Tibial nerve (tissue), 4 donors: ENCODE results near the gene VKORC1. TPM values are rescaled to one million over a fixed set of nuclear protein-coding genes. Genes with fewer than 3 reads are reported as not detected.

Experiments
- DNase-seq, 2 donors: peaks; one replicate each; pipeline ENCODE4 v3.0.0-alpha.2; 2019; ENCODE audit warnings: low spot score in 2 of 2
- H3K27ac ChIP-seq, 4 donors: fragments of 200-600 bp; sonication (generic) in 3 of 4; one replicate each; pipeline ENCODE4 v1.5.1; 2017 to 2019; ENCODE audit warnings: mild to moderate bottlenecking in 1 of 4
- H3K27me3 ChIP-seq, 2 donors: fragments of 200-600 bp; sonication (generic) in 1 of 2; one replicate each; pipeline versions ENCODE4 v1.5.1 to v1.6.0; 2017 to 2019
- H3K36me3 ChIP-seq, 3 donors: fragments of 200-600 bp; sonication (generic); one replicate each; pipeline ENCODE4 v1.5.1; 2018 to 2019
- H3K4me1 ChIP-seq, 4 donors: fragments of 200-600 bp; sonication (generic) in 3 of 4; one replicate each; pipeline ENCODE4 v1.5.1; 2017 to 2019
- H3K4me3 ChIP-seq, 4 donors: fragments of 200-600 bp; sonication (generic) in 3 of 4; one replicate each; pipeline ENCODE4 v1.5.1; 2017 to 2019; ENCODE audit warnings: mild to moderate bottlenecking in 1 of 4, moderate library complexity in 1 of 4
- H3K9me3 ChIP-seq, 4 donors: fragments of 200-600 bp; sonication (generic) in 3 of 4; one replicate each; pipeline ENCODE4 v1.5.1; 2017 to 2019
- EP300 ChIP-seq, 2 donors: sonication (generic); formaldehyde crosslinking; IDR thresholded peaks; one replicate each; pipeline ENCODE4 v1.6.1; 2017; ENCODE audit warnings: antibody characterized with exemption in 2 of 2, mild to moderate bottlenecking in 1 of 2
- POLR2A ChIP-seq, 2 donors: fragments of 450-650 bp; IDR thresholded peaks; one replicate each; pipeline ENCODE4 v1.6.1; 2017; ENCODE audit warnings: antibody characterized with exemption in 2 of 2, mild to moderate bottlenecking in 2 of 2, moderate library complexity in 2 of 2
- WGBS, 2 donors: methylation state at CpG; one replicate each; pipeline ENCODE4 v1.1.5; 2018; 5-methylcytosine and 5-hydroxymethylcytosine counted together
- total RNA-seq, 4 donors: library from RNA; depleted of rRNA; stranded (reverse); fragments of >200 nt; gene quantifications; one replicate each; pipeline ENCODE4 v1.1.0, GENCODE V29; 2016
- TF ChIP-seq, protein P1 (sequence below), 5 experiments: fragments of 200-600 bp in 3 of 5; fragments of 450-650 bp in 2 of 5; sonication (generic) in 3 of 5; IDR thresholded peaks; one replicate each; pipeline ENCODE4 v1.5.1; 2016 to 2019; ENCODE audit warnings: antibody characterized with exemption in 5 of 5, mild to moderate bottlenecking in 3 of 5, moderate library complexity in 2 of 5

The VKORC1 gene
- total RNA-seq, 4 donors from 2014 or later, result 114 to 180 (median 136) TPM

- 81 to 83% methylated on average over 24 to 25 of the region's 26 CpGs for WGBS, 2 donors
- H3K4me1 ChIP-seq, result peaks cover 0 to 25% (median 0%) of the 10 kb centered on the region in 4 donors
- no peaks in the 10 kb centered on the region for H3K9me3 ChIP-seq
- no peaks in the 10 kb centered on the region for H3K27me3 ChIP-seq
- TF ChIP-seq POLR2A (IDR thresholded peaks at IDR 0.05) (no peak), EP300 (IDR thresholded peaks at IDR 0.05) (no peak)
- TF ChIP-seq, protein P1, sequence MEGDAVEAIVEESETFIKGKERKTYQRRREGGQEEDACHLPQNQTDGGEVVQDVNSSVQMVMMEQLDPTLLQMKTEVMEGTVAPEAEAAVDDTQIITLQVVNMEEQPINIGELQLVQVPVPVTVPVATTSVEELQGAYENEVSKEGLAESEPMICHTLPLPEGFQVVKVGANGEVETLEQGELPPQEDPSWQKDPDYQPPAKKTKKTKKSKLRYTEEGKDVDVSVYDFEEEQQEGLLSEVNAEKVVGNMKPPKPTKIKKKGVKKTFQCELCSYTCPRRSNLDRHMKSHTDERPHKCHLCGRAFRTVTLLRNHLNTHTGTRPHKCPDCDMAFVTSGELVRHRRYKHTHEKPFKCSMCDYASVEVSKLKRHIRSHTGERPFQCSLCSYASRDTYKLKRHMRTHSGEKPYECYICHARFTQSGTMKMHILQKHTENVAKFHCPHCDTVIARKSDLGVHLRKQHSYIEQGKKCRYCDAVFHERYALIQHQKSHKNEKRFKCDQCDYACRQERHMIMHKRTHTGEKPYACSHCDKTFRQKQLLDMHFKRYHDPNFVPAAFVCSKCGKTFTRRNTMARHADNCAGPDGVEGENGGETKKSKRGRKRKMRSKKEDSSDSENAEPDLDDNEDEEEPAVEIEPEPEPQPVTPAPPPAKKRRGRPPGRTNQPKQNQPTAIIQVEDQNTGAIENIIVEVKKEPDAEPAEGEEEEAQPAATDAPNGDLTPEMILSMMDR (IDR thresholded peaks at IDR 0.05), result no peak
- H3K27ac ChIP-seq, result no peak overlapping the region
- no peak overlapping the region for H3K4me3 ChIP-seq
- no peak for DNase-seq
- peaks cover 0 to 99% (median 15%) of the 10 kb centered on the region in 3 donors for H3K36me3 ChIP-seq
Measured at GRCh38 chr16:31081428-31082351, 12.9 kb downstream of the VKORC1 start.

DNA sequence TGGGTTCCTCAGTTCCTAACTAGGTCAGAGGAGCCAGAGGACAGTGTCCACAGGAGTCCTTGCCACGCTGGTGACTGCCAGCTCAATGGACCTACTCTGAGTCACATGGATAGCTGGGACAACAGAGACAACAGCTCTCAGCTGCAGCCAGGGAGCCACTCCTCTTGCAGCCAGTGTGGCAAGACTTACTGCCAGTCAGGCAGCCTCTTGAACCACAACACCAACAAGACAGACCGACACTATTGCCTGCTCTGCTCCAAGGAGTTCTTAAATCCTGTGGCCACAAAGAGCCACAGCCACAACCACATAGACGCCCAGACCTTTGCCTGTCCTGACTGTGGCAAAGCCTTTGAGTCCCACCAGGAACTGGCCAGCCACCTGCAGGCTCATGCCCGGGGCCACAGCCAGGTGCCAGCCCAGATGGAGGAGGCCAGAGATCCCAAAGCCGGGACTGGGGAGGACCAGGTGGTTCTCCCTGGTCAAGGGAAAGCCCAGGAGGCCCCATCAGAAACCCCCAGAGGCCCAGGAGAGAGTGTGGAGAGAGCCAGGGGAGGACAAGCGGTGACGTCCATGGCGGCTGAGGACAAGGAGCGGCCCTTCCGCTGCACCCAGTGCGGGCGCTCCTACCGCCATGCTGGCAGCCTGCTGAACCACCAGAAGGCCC lies 13.7 kb downstream of the VKORC1 start:
- no peak overlapping the region for H3K27ac ChIP-seq
- TF ChIP-seq, protein P1 (IDR thresholded peaks at IDR 0.05), result no peak
- no peak for TF ChIP-seq EP300 (IDR thresholded peaks at IDR 0.05)
- no peak for TF ChIP-seq POLR2A (IDR thresholded peaks at IDR 0.05)
- no peaks in the 10 kb centered on the region for H3K27me3 ChIP-seq
- no peak overlapping the region for H3K4me3 ChIP-seq
- H3K36me3 ChIP-seq, result peaks cover 0 to 99% (median 15%) of the 10 kb centered on the region in 3 donors
- peaks cover 0 to 30% (median 0%) of the 10 kb centered on the region in 4 donors for H3K4me1 ChIP-seq
- WGBS, 2 donors, result 89 to 92% methylated on average over 11 to 12 of the region's 13 CpGs
- no peaks in the 10 kb centered on the region for H3K9me3 ChIP-seq
- no peak for DNase-seq

DNA sequence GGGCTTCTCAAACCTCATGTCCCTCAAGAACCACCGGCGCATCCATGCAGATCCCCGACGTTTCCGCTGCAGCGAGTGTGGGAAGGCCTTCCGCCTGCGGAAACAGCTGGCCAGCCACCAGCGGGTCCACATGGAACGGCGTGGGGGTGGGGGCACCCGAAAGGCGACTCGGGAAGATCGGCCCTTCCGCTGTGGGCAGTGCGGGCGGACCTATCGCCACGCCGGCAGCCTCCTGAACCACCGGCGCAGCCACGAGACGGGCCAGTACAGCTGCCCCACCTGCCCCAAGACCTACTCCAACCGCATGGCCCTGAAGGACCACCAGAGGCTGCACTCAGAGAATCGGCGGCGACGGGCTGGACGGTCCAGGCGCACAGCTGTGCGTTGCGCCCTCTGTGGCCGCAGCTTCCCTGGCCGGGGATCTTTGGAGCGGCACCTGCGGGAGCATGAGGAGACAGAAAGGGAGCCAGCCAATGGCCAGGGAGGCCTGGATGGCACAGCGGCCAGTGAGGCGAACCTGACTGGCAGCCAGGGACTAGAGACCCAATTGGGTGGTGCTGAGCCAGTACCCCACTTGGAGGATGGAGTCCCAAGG lies 14.5 kb downstream of the VKORC1 start:
- WGBS, 2 donors, result 94 to 95% methylated on average over 27 to 31 of the region's 40 CpGs
- Histone ChIP-seq H3K36me3 (peaks cover 0 to 92% (median 15%) of the 10 kb centered on the region in 3 donors), H3K9me3 (no peaks in the 10 kb centered on the region), H3K27ac (no peak overlapping the region), H3K4me3 (no peak overlapping the region), H3K4me1 (peaks cover 0 to 38% (median 3%) of the 10 kb centered on the region in 4 donors), H3K27me3 (no peaks in the 10 kb centered on the region)
- TF ChIP-seq EP300 (IDR thresholded peaks at IDR 0.05) (no peak), POLR2A (IDR thresholded peaks at IDR 0.05) (no peak)
- TF ChIP-seq, protein P1 (IDR thresholded peaks at IDR 0.05), result no peak
- DNase-seq, result no peak

DNA sequence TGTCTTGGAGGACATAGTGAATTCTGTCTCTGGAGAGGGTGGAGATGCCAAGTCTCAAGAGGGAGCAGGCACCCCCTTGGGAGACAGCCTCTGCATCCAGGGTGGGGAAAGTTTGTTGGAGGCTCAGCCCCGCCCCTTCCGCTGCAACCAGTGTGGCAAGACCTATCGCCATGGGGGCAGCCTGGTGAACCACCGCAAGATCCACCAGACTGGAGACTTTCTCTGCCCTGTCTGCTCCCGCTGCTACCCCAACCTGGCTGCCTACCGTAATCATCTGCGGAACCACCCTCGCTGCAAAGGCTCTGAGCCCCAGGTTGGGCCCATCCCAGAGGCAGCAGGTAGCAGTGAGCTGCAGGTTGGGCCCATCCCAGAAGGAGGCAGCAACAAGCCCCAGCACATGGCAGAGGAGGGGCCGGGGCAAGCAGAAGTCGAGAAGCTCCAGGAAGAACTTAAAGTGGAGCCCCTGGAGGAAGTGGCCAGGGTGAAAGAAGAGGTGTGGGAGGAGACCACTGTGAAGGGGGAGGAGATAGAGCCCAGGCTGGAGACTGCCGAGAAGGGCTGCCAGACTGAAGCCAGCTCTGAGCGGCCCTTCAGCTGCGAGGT lies 15.2 kb downstream of the VKORC1 start:
- no peak for DNase-seq
- Histone ChIP-seq H3K36me3 (peaks cover 0 to 85% (median 15%) of the 10 kb centered on the region in 3 donors), H3K27ac (no peak overlapping the region), H3K4me1 (peaks cover 0 to 43% (median 8%) of the 10 kb centered on the region in 4 donors), H3K9me3 (no peaks in the 10 kb centered on the region), H3K4me3 (no peak overlapping the region), H3K27me3 (no peaks in the 10 kb centered on the region)
- WGBS, 2 donors, result 84 to 92% methylated on average over 13 of the region's 13 CpGs
- TF ChIP-seq, protein P1 (IDR thresholded peaks at IDR 0.05), result no peak
- TF ChIP-seq EP300 (IDR thresholded peaks at IDR 0.05) (no peak), POLR2A (IDR thresholded peaks at IDR 0.05) (no peak)
